ENCODE results near the gene AFF1. TPM values are rescaled to one million over a fixed set of nuclear protein-coding genes. Genes with fewer than 3 reads are reported as not detected.
"Not testable (repeated sequence)": the region's sequence is repeated elsewhere in the genome, so short reads cannot be mapped to it uniquely, and the experiment has no call there.

Gene AFF1
- total RNA-seq, 2 experiments from 2014 or later = 46.6 to 50.6 TPM

GRCh38 chr4:87011340-87012034 is 76.7 kb downstream of the AFF1 start:
- Mint-ChIP-seq H3K4me1 (ENCODE audit: low read depth) (peaks cover 76% of the 10 kb centered on the region), H3K27me3 (ENCODE audit: low read depth) (no peaks in the 10 kb centered on the region), H3K36me3 (ENCODE audit: low read depth) (peaks cover 2% of the 10 kb centered on the region), H3K27ac (no peak overlapping the region), H3K4me3 (no peak overlapping the region), H3K9me3 (no peaks in the 10 kb centered on the region)
- CTCF ChIA-PET = interaction anchor here (0.6 to 1.3 kb wide), 3 partner anchors 77 to 260 kb away, joined by 3 to 4 read pairs (median 4); partner anchors contain the start of gene AFF1
- intact Hi-C loops (cut with micrococcal nuclease) = no loop called here
- no peak for DNase-seq

- Mint-ChIP-seq H3K4me3 (no peak overlapping the region), H3K4me1 (ENCODE audit: low read depth) (peaks cover 83% of the 10 kb centered on the region), H3K9me3 (no peaks in the 10 kb centered on the region), H3K27me3 (ENCODE audit: low read depth) (no peaks in the 10 kb centered on the region), H3K27ac (no peak overlapping the region), H3K36me3 (ENCODE audit: low read depth) (peaks cover 2% of the 10 kb centered on the region)
- DNase-seq = no peak
- intact Hi-C loops (cut with micrococcal nuclease) = no loop called here
- CTCF ChIA-PET = interaction anchor here (1.0 to 1.3 kb wide), 2 partner anchors 80 to 90 kb away, joined by 4 read pairs; no protein-coding TSS in a partner anchor
Observed at GRCh38 chr4:87012265-87012953, 77.6 kb downstream of the AFF1 start.

GRCh38 chr4:87012954-87013308 is 78.1 kb downstream of the AFF1 start:
- H3K9me3 Mint-ChIP-seq; intact Hi-C loops (cut with micrococcal nuclease); H3K27me3 Mint-ChIP-seq (ENCODE audit: low read depth); DNase-seq; H3K36me3 Mint-ChIP-seq (ENCODE audit: low read depth); H3K4me3 Mint-ChIP-seq; H3K27ac Mint-ChIP-seq: not testable (repeated sequence)
- CTCF ChIA-PET = interaction anchor here (1.0 kb wide), 1 partner anchor 79 kb away, joined by 4 read pairs; no protein-coding TSS in a partner anchor
- peaks cover 88% of the 10 kb centered on the region for H3K4me1 Mint-ChIP-seq (ENCODE audit: low read depth)

- intact Hi-C loops (cut with micrococcal nuclease) = no loop called here
- Mint-ChIP-seq H3K4me3 (no peak overlapping the region), H3K27me3 (ENCODE audit: low read depth) (no peaks in the 10 kb centered on the region), H3K27ac (no peak overlapping the region), H3K9me3 (no peaks in the 10 kb centered on the region), H3K4me1 (ENCODE audit: low read depth) (peaks cover 89% of the 10 kb centered on the region), H3K36me3 (ENCODE audit: low read depth) (no peaks in the 10 kb centered on the region)
- CTCF ChIA-PET = interaction anchor here (1.1 to 1.5 kb wide), 2 partner anchors 40 to 79 kb away, joined by 3 to 4 read pairs; partner anchors contain the start of gene AFF1
- DNase-seq = no peak
Observed at GRCh38 chr4:87014284-87014782, 79.5 kb downstream of the AFF1 start.

- Mint-ChIP-seq H3K27me3 (ENCODE audit: low read depth) (no peaks in the 10 kb centered on the region), H3K9me3 (no peaks in the 10 kb centered on the region), H3K36me3 (ENCODE audit: low read depth) (peaks cover 3% of the 10 kb centered on the region), H3K27ac (no peak overlapping the region), H3K4me1 (ENCODE audit: low read depth) (peaks cover 89% of the 10 kb centered on the region), H3K4me3 (no peak overlapping the region)
- intact Hi-C loops (cut with micrococcal nuclease) = no loop called here
- CTCF ChIA-PET = no interaction called here
- DNase-seq = no peak
Observed at GRCh38 chr4:87015416-87015815, 80.6 kb downstream of the AFF1 start.

GRCh38 chr4:87017580-87018342 is 83.0 kb downstream of the AFF1 start:
- peak; percentile 37 for DNase-seq
- Mint-ChIP-seq H3K4me3 (no peak overlapping the region), H3K27me3 (ENCODE audit: low read depth) (no peaks in the 10 kb centered on the region), H3K27ac (peak overlapping the region; percentile 88), H3K4me1 (ENCODE audit: low read depth) (peaks cover 82% of the 10 kb centered on the region), H3K9me3 (no peaks in the 10 kb centered on the region), H3K36me3 (ENCODE audit: low read depth) (peaks cover 8% of the 10 kb centered on the region)
- intact Hi-C loops (cut with micrococcal nuclease) = loop anchor here (1.0 to 2.0 kb wide), 4 partner anchors 11 to 86 kb away; no protein-coding TSS in a partner anchor
- CTCF ChIA-PET = interaction anchor here (0.7 to 1.5 kb wide), 2 partner anchors 9 to 95 kb away, joined by 3 to 5 read pairs; no protein-coding TSS in a partner anchor

- Mint-ChIP-seq H3K4me3 (no peak overlapping the region), H3K9me3 (no peaks in the 10 kb centered on the region), H3K36me3 (ENCODE audit: low read depth) (peaks cover 8% of the 10 kb centered on the region), H3K4me1 (ENCODE audit: low read depth) (peaks cover 76% of the 10 kb centered on the region), H3K27ac (peak overlapping the region; percentile 30), H3K27me3 (ENCODE audit: low read depth) (no peaks in the 10 kb centered on the region)
- intact Hi-C loops (cut with micrococcal nuclease) = loop anchor here (2.0 kb wide), 1 partner anchor 40 kb away; no protein-coding TSS in a partner anchor
- DNase-seq = no peak
- CTCF ChIA-PET = no interaction called here
Observed at GRCh38 chr4:87018753-87019152, 83.9 kb downstream of the AFF1 start.

GRCh38 chr4:87019246-87019791 is 84.5 kb downstream of the AFF1 start:
- no peak overlapping the region for H3K4me3 Mint-ChIP-seq

GRCh38 chr4:87019898-87020297 is 85.1 kb downstream of the AFF1 start:
- H3K27ac Mint-ChIP-seq = peak overlapping the region; percentile 41
- no peak overlapping the region for H3K4me3 Mint-ChIP-seq
- peaks cover 71% of the 10 kb centered on the region for H3K4me1 Mint-ChIP-seq (ENCODE audit: low read depth)
- CTCF ChIA-PET = interaction anchor here (0.7 kb wide), 1 partner anchor 14 kb away, joined by 4 read pairs; no protein-coding TSS in a partner anchor
- intact Hi-C loops (cut with micrococcal nuclease) = loop anchor here (2.0 kb wide), 1 partner anchor 39 kb away; no protein-coding TSS in a partner anchor
- peaks cover 8% of the 10 kb centered on the region for H3K36me3 Mint-ChIP-seq (ENCODE audit: low read depth)
- no peaks in the 10 kb centered on the region for H3K9me3 Mint-ChIP-seq
- no peak for DNase-seq
- no peaks in the 10 kb centered on the region for H3K27me3 Mint-ChIP-seq (ENCODE audit: low read depth)

More at GRCh38 chr4:87019246-87019791, 84.5 kb downstream of the AFF1 start:
- peaks cover 75% of the 10 kb centered on the region for H3K4me1 Mint-ChIP-seq (ENCODE audit: low read depth)
- intact Hi-C loops (cut with micrococcal nuclease) = loop anchor here (2.0 kb wide), 1 partner anchor 39 kb away; no protein-coding TSS in a partner anchor
- H3K27me3 Mint-ChIP-seq (ENCODE audit: low read depth) = no peaks in the 10 kb centered on the region
- H3K9me3 Mint-ChIP-seq = no peaks in the 10 kb centered on the region
- DNase-seq = no peak
- H3K36me3 Mint-ChIP-seq (ENCODE audit: low read depth) = peaks cover 8% of the 10 kb centered on the region
- peak overlapping the region; percentile 30 for H3K27ac Mint-ChIP-seq
- CTCF ChIA-PET = no interaction called here

- intact Hi-C loops (cut with micrococcal nuclease) = no loop called here
- no peaks in the 10 kb centered on the region for H3K27me3 Mint-ChIP-seq (ENCODE audit: low read depth)
- H3K36me3 Mint-ChIP-seq (ENCODE audit: low read depth) = peaks cover 8% of the 10 kb centered on the region
- H3K4me3 Mint-ChIP-seq = no peak overlapping the region
- H3K27ac Mint-ChIP-seq = no peak overlapping the region
- H3K4me1 Mint-ChIP-seq (ENCODE audit: low read depth) = peaks cover 58% of the 10 kb centered on the region
- CTCF ChIA-PET = interaction anchor here (0.6 to 1.3 kb wide), 2 partner anchors 87 to 107 kb away, joined by 4 to 5 read pairs; no protein-coding TSS in a partner anchor
- no peak for DNase-seq
- no peaks in the 10 kb centered on the region for H3K9me3 Mint-ChIP-seq
Observed at GRCh38 chr4:87024201-87024600, 89.4 kb downstream of the AFF1 start.

GRCh38 chr4:87025023-87025613 is 90.3 kb downstream of the AFF1 start:
- H3K27me3 Mint-ChIP-seq (ENCODE audit: low read depth) = no peaks in the 10 kb centered on the region
- no peak overlapping the region for H3K27ac Mint-ChIP-seq
- peaks cover 6% of the 10 kb centered on the region for H3K36me3 Mint-ChIP-seq (ENCODE audit: low read depth)
- H3K4me1 Mint-ChIP-seq (ENCODE audit: low read depth) = peaks cover 55% of the 10 kb centered on the region
- H3K4me3 Mint-ChIP-seq = no peak overlapping the region
- no peaks in the 10 kb centered on the region for H3K9me3 Mint-ChIP-seq
- CTCF ChIA-PET = no interaction called here
- no peak for DNase-seq
- intact Hi-C loops (cut with micrococcal nuclease) = no loop called here

Measured in activated naive CD4-positive, alpha-beta T cell treated with anti-CD3 and anti-CD28 coated beads for 36 hours (primary cell).